ENCODE measurements around the gene CEP85.
"Not testable (repeated sequence)": the region's sequence is repeated elsewhere in the genome, so short reads cannot be mapped to it uniquely, and the experiment has no call there.

Gene CEP85

DNA sequence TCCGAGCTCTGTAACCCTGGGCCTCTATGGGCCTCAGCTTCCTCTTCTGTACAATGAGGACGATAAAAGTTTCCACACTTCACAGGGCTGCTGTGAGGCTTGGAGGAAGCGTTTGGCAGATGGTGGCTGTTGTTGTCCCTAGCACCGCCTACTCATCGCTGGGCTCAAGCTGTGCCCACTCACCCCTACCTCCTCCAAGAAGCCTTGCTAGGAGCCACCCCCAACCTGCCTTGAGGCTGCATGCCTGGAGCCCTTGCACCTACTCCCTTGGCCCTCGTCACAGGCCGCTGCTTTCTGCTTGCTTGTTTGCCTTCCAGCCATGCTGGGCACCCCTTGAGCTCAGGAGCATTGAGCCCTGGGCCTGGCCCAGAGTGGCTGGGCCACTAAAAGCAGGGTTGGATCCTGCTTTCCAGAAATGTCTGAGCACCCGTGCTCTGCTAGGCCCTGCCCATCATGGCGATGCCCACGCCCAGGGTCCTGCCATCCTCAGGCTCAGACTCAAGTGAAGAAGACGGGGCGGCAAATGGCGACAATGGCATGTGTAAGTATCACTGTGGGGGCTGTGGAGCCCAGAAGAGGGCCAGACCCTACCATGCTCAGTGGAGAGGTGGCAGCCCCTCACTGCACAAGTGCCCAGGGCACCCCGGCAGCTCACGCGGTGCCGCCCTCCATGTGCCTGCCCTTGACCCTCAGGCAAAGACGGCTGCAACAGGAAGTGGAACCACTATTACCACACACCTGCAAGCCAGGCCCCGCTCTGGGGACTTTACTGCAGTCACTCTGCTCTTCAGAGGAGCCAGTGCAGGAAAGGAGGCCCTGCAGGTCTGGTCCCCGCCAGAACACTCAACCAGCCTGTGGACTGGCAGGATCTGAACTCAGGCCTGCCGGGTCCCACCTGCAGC, 55.4 kb downstream of the CEP85 start:
- Histone ChIP-seq H3K9me3 (replicated peaks in 1 of 11) (no peaks in the 10 kb centered on the region), H3K27me3 (no peaks in the 10 kb centered on the region), H3K9ac (peak overlapping the region; percentile 78 to 99 (median 97)), H3K27ac (peak overlapping the region; percentile 90 to 99 (median 95)), H3K4me1 (peaks cover 88 to 99% (median 90%) of the 10 kb centered on the region in 10 experiments), H4K20me1 (peaks cover 0 to 3% (median 0%) of the 10 kb centered on the region in 11 experiments; a peak in 6 of 22 replicates), H3K36me3 (peaks cover 0 to 24% (median 1%) of the 10 kb centered on the region in 11 experiments; a peak in 12 of 22 replicates), H3K4me2 (peak overlapping the region; percentile 94 to 100 (median 98)), H3K4me3 (peak overlapping the region in 6 of 10 experiments; percentile 4 to 30 (median 12); a peak in 7 of 20 replicates)
- TF ChIP-seq Cebpa-rat (IDR thresholded peaks at IDR 0.05): peak in 6 of 11 experiments; percentile 27 to 80 (median 53); a peak in 8 of 22 replicates

- Histone ChIP-seq H3K4me3 (peak overlapping the region in 5 of 10 experiments; percentile 5 to 45 (median 23); a peak in 5 of 20 replicates), H3K27ac (peak overlapping the region; percentile 90 to 99 (median 95)), H4K20me1 (no peaks in the 10 kb centered on the region), H3K9ac (peak overlapping the region; percentile 78 to 99 (median 97)), H3K27me3 (no peaks in the 10 kb centered on the region), H3K9me3 (replicated peaks in 1 of 11) (no peaks in the 10 kb centered on the region), H3K36me3 (peaks cover 0 to 22% (median 5%) of the 10 kb centered on the region in 11 experiments; a peak in 11 of 22 replicates), H3K4me1 (peaks cover 79 to 93% (median 81%) of the 10 kb centered on the region in 10 experiments), H3K4me2 (peak overlapping the region; percentile 94 to 100 (median 98))
- no peak for TF ChIP-seq Cebpa-rat (IDR thresholded peaks at IDR 0.05)
Observed at GRCh38 chr1:26290122-26290881, 56.3 kb downstream of the CEP85 start.

GRCh38 chr1:26290882-26291261, 56.9 kb downstream of the CEP85 start:
- peaks cover 0 to 24% (median 5%) of the 10 kb centered on the region in 11 experiments; a peak in 12 of 22 replicates for H3K36me3 ChIP-seq
- peak overlapping the region; percentile 78 to 99 (median 97) for H3K9ac ChIP-seq
- H3K4me1 ChIP-seq: peaks cover 73 to 87% (median 76%) of the 10 kb centered on the region in 10 experiments
- no peaks in the 10 kb centered on the region for H3K9me3 ChIP-seq (replicated peaks in 1 of 11)
- no peaks in the 10 kb centered on the region for H3K27me3 ChIP-seq
- H3K4me3 ChIP-seq: peak overlapping the region in 5 of 10 experiments; percentile 5 to 45 (median 23); a peak in 4 of 20 replicates
- TF ChIP-seq Cebpa-rat (IDR thresholded peaks at IDR 0.05): no peak
- H3K4me2 ChIP-seq: peak overlapping the region; percentile 94 to 100 (median 98)
- no peaks in the 10 kb centered on the region for H4K20me1 ChIP-seq
- peak overlapping the region; percentile 90 to 99 (median 95) for H3K27ac ChIP-seq

GRCh38 chr1:26291433-26291832, 57.4 kb downstream of the CEP85 start:
- no peak for TF ChIP-seq Cebpa-rat (IDR thresholded peaks at IDR 0.05)
- Histone ChIP-seq H3K27me3 (no peaks in the 10 kb centered on the region), H3K4me3 (peak overlapping the region in 3 of 10 experiments; percentile 17 to 45 (median 24); a peak in 3 of 20 replicates), H3K36me3 (peaks cover 0 to 30% (median 9%) of the 10 kb centered on the region in 11 experiments; a peak in 12 of 22 replicates), H3K9me3 (replicated peaks in 1 of 11) (no peaks in the 10 kb centered on the region), H3K27ac (peak overlapping the region; percentile 90 to 99 (median 95)), H3K4me1 (peaks cover 67 to 82% (median 73%) of the 10 kb centered on the region in 10 experiments), H3K9ac (peak overlapping the region; percentile 78 to 99 (median 97)), H4K20me1 (no peaks in the 10 kb centered on the region), H3K4me2 (peak overlapping the region; percentile 94 to 100 (median 98))

- Histone ChIP-seq H3K27ac (peak overlapping the region; percentile 90 to 99 (median 95); a peak in 21 of 22 replicates), H3K9me3 (replicated peaks in 1 of 11) (no peaks in the 10 kb centered on the region), H4K20me1 (no peaks in the 10 kb centered on the region), H3K4me2 (peak overlapping the region; percentile 94 to 100 (median 98)), H3K9ac (peak overlapping the region; percentile 78 to 99 (median 97); a peak in 20 of 22 replicates), H3K27me3 (no peaks in the 10 kb centered on the region), H3K4me3 (no peak overlapping the region), H3K4me1 (peaks cover 62 to 80% (median 68%) of the 10 kb centered on the region in 10 experiments), H3K36me3 (peaks cover 0 to 35% (median 14%) of the 10 kb centered on the region in 11 experiments; a peak in 13 of 22 replicates)
- TF ChIP-seq Cebpa-rat (IDR thresholded peaks at IDR 0.05): no peak
Observed at GRCh38 chr1:26291939-26292338, 57.9 kb downstream of the CEP85 start.

DNA sequence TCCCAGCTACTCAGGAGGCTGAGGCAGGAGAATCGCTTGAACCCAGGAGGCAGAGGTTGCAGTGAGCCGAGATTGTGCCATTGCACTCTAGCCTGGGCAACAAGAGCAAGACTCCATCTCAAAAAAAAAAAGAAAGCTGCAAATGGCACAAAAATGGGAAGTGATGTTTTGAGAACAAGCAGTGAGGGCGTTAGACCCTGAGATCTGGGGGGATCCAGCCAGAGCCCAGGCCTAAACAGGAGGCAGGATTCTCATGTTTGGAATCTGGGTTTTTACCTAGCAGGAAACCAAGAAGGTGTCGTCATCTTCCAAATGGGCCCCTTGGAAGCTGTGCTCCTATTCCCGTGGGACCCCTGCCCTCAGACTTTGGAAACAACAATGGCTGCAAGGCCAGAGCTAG, 58.7 kb downstream of the CEP85 start:
- H3K9me3 ChIP-seq (replicated peaks in 1 of 11); H3K27me3 ChIP-seq; H3K4me3 ChIP-seq; H4K20me1 ChIP-seq: not testable (repeated sequence)
- Histone ChIP-seq H3K4me2 (peak overlapping the region; percentile 94 to 100 (median 98)), H3K27ac (peak overlapping the region in 9 of 11 experiments; percentile 7 to 98 (median 95); a peak in 15 of 22 replicates), H3K36me3 (peaks cover 0 to 43% (median 22%) of the 10 kb centered on the region in 11 experiments; a peak in 13 of 22 replicates), H3K4me1 (peaks cover 54 to 76% (median 64%) of the 10 kb centered on the region in 10 experiments), H3K9ac (peak overlapping the region in 3 of 11 experiments; percentile 14 to 28 (median 24); a peak in 1 of 22 replicates)

DNA sequence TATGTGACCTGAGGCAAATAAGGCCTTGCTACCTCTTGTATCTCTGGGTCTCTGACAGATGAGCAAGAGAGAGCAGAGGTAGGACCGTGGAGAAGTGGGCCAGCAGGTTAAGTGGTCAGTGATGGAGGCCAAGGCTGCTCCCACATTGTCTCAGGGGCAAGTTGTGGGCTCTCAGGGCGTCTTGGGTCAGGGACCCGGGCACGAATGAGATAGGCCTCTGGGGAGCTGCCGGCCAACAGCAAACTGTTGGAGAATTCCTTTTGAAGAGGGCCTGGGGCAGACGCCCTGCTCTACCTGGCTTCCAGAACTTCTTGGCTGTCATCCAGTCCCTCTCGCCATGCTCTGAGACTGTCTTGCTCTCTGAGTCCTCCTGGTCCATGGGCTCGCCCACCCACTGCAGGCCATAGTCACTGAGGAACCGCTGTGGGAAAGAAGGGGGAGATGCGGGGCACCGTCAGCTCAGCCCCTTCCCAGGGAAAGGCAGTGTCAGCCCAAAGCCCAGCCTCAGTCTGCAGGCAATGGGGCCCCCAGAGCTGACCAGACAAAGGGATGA, 60.0 kb downstream of the CEP85 start:
- Histone ChIP-seq H3K27me3 (no peaks in the 10 kb centered on the region), H3K9me3 (replicated peaks in 1 of 11) (no peaks in the 10 kb centered on the region), H3K4me3 (no peak overlapping the region), H3K27ac (peak overlapping the region in 5 of 11 experiments; percentile 8 to 59 (median 33); a peak in 6 of 22 replicates), H3K36me3 (peaks cover 0 to 44% (median 23%) of the 10 kb centered on the region in 11 experiments; a peak in 13 of 22 replicates), H3K9ac (no peak overlapping the region), H3K4me1 (peaks cover 54 to 76% (median 64%) of the 10 kb centered on the region in 10 experiments), H3K4me2 (no peak overlapping the region), H4K20me1 (no peaks in the 10 kb centered on the region)
- no peak for TF ChIP-seq Cebpa-rat (IDR thresholded peaks at IDR 0.05)
